ENCODE data around the gene LTO1. TPM values are rescaled to one million over a fixed set of nuclear protein-coding genes. Genes with fewer than 3 reads are reported as not detected.

The LTO1 gene
- total RNA-seq, 1 experiment from 2014 or later = 27.5 TPM

DNA sequence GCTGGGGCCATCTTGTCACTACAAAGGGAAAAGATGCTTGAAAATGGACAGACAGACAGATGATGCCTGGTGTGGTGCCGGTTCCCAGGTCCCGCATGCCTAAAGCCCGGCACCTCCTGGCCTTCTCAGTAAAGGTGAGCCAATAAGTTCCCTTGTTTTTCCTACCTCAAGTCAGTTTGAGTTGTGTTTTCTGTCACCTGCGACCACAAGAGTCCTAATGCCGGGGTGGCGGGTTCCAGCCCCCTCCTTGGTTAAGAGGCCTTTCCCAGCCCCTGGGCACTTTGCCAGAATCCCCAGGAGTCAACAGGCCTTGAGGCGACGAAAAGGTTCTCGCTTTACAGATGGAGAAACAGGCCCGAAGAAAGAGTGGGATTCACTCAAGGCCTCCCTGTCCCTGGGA lies 19.6 kb upstream of the LTO1 start:
- no peak for ATAC-seq
- H3K9me3 Mint-ChIP-seq = no peaks in the 10 kb centered on the region
- CTCF ChIA-PET = interaction anchor here (1.2 to 1.6 kb wide), 2 partner anchors 11 to 198 kb away, joined by 3 read pairs; no protein-coding TSS in a partner anchor
- no peak overlapping the region for H3K4me3 Mint-ChIP-seq
- DNase-seq (ENCODE audit: low spot score) = no peak
- H3K36me3 Mint-ChIP-seq = peaks cover 13% of the 10 kb centered on the region
- TF ChIP-seq, protein P1, sequence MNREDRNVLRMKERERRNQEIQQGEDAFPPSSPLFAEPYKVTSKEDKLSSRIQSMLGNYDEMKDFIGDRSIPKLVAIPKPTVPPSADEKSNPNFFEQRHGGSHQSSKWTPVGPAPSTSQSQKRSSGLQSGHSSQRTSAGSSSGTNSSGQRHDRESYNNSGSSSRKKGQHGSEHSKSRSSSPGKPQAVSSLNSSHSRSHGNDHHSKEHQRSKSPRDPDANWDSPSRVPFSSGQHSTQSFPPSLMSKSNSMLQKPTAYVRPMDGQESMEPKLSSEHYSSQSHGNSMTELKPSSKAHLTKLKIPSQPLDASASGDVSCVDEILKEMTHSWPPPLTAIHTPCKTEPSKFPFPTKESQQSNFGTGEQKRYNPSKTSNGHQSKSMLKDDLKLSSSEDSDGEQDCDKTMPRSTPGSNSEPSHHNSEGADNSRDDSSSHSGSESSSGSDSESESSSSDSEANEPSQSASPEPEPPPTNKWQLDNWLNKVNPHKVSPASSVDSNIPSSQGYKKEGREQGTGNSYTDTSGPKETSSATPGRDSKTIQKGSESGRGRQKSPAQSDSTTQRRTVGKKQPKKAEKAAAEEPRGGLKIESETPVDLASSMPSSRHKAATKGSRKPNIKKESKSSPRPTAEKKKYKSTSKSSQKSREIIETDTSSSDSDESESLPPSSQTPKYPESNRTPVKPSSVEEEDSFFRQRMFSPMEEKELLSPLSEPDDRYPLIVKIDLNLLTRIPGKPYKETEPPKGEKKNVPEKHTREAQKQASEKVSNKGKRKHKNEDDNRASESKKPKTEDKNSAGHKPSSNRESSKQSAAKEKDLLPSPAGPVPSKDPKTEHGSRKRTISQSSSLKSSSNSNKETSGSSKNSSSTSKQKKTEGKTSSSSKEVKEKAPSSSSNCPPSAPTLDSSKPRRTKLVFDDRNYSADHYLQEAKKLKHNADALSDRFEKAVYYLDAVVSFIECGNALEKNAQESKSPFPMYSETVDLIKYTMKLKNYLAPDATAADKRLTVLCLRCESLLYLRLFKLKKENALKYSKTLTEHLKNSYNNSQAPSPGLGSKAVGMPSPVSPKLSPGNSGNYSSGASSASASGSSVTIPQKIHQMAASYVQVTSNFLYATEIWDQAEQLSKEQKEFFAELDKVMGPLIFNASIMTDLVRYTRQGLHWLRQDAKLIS (CRISPR knock-in tag; IDR thresholded peaks at IDR 0.05; ENCODE audit: borderline replicate concordance) = no peak
- POLR2A ChIA-PET = no interaction called here
- no peaks in the 10 kb centered on the region for H3K27me3 Mint-ChIP-seq (ENCODE audit: low read depth)
- H3K4me1 Mint-ChIP-seq = peaks cover 36% of the 10 kb centered on the region
- H3K27ac Mint-ChIP-seq = no peak overlapping the region

DNA sequence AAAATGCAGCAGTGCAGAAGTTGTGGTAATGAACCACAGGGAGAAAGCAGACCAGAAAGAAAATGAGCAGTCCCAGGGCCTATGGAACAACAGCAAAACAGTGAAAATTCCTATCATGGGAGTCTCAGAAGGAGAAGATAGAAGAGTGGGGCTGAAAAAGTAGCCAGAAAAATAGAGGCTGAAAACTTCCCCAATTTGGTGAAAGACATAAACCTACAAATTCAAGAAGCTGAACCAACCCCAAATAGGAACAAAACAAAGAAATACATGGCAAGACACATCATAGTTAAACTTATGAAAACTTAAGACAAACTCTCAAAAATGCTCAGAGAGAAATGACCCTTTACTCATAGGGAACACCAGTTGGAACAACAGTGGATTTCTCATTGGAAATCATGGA lies 17.3 kb upstream of the LTO1 start:
- ChIA-PET CTCF (no interaction called here), POLR2A (no interaction called here)
- Mint-ChIP-seq H3K36me3 (no peaks in the 10 kb centered on the region), H3K4me1 (peaks cover 24% of the 10 kb centered on the region), H3K27me3 (ENCODE audit: low read depth) (no peaks in the 10 kb centered on the region), H3K9me3 (peaks cover 7% of the 10 kb centered on the region), H3K4me3 (no peak overlapping the region), H3K27ac (no peak overlapping the region)
- TF ChIP-seq SP1 (CRISPR knock-in tag; conservative IDR thresholded peaks at IDR 0.05) = no peak
- TF ChIP-seq, protein P2, sequence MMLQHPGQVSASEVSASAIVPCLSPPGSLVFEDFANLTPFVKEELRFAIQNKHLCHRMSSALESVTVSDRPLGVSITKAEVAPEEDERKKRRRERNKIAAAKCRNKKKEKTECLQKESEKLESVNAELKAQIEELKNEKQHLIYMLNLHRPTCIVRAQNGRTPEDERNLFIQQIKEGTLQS (CRISPR knock-in tag; conservative IDR thresholded peaks at IDR 0.05) = no peak
- TF ChIP-seq, protein P3, sequence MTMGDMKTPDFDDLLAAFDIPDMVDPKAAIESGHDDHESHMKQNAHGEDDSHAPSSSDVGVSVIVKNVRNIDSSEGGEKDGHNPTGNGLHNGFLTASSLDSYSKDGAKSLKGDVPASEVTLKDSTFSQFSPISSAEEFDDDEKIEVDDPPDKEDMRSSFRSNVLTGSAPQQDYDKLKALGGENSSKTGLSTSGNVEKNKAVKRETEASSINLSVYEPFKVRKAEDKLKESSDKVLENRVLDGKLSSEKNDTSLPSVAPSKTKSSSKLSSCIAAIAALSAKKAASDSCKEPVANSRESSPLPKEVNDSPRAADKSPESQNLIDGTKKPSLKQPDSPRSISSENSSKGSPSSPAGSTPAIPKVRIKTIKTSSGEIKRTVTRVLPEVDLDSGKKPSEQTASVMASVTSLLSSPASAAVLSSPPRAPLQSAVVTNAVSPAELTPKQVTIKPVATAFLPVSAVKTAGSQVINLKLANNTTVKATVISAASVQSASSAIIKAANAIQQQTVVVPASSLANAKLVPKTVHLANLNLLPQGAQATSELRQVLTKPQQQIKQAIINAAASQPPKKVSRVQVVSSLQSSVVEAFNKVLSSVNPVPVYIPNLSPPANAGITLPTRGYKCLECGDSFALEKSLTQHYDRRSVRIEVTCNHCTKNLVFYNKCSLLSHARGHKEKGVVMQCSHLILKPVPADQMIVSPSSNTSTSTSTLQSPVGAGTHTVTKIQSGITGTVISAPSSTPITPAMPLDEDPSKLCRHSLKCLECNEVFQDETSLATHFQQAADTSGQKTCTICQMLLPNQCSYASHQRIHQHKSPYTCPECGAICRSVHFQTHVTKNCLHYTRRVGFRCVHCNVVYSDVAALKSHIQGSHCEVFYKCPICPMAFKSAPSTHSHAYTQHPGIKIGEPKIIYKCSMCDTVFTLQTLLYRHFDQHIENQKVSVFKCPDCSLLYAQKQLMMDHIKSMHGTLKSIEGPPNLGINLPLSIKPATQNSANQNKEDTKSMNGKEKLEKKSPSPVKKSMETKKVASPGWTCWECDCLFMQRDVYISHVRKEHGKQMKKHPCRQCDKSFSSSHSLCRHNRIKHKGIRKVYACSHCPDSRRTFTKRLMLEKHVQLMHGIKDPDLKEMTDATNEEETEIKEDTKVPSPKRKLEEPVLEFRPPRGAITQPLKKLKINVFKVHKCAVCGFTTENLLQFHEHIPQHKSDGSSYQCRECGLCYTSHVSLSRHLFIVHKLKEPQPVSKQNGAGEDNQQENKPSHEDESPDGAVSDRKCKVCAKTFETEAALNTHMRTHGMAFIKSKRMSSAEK (CRISPR knock-in tag; IDR thresholded peaks at IDR 0.05; ENCODE audit: borderline replicate concordance) = no peak
- no peak for TF ChIP-seq GTF2I (CRISPR knock-in tag; conservative IDR thresholded peaks at IDR 0.05)
- TF ChIP-seq, protein P4, sequence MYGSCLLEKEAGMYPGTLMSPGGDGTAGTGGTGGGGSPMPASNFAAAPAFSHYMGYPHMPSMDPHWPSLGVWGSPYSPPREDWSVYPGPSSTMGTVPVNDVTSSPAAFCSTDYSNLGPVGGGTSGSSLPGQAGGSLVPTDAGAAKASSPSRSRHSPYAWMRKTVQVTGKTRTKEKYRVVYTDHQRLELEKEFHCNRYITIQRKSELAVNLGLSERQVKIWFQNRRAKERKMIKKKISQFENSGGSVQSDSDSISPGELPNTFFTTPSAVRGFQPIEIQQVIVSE (CRISPR knock-in tag; IDR thresholded peaks at IDR 0.05; ENCODE audit: borderline replicate concordance) = no peak
- no peak for TF ChIP-seq KAT7 (CRISPR knock-in tag; IDR thresholded peaks at IDR 0.05; ENCODE audit: borderline replicate concordance)
- no peak for TF ChIP-seq GRHL2 (CRISPR knock-in tag; IDR thresholded peaks at IDR 0.05; ENCODE audit: insufficient replicate concordance, severe bottlenecking)
- TF ChIP-seq ZNF121 (CRISPR knock-in tag; IDR thresholded peaks at IDR 0.05) = no peak
- no peak for TF ChIP-seq MYBL2 (CRISPR knock-in tag; IDR thresholded peaks at IDR 0.05)
- ATAC-seq = no peak
- DNase-seq (ENCODE audit: low spot score) = no peak

DNA sequence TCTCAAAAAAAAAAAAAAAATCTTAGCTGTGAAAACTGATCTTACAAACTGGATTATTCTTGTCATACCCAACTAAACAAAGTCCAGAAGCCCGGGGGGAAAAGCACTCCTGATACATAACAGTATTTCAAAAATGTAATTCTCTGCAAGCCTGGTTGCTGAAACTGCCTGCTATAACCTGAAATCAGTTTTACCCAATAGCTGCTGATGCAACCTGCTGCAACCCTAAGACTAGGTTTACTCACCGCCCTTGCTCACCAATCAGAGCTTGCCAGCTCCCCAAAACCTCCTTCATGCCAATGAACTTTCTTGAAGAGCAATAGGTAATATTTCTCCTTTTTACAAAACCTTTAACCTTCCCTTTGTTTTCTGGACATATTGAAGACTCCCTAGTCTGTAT lies 16.3 kb upstream of the LTO1 start:
- no peak for ATAC-seq
- DNase-seq (ENCODE audit: low spot score) = no peak
- CTCF ChIA-PET = interaction anchor here (0.7 to 1.8 kb wide), 4 partner anchors 13 to 141 kb away, joined by 3 to 5 read pairs (median 4); no protein-coding TSS in a partner anchor
- TF ChIP-seq OVOL2 (CRISPR knock-in tag; IDR thresholded peaks at IDR 0.05; ENCODE audit: borderline replicate concordance) (no peak), GABPB1 (CRISPR knock-in tag; IDR thresholded peaks at IDR 0.05) (peak; percentile 98)
- no peaks in the 10 kb centered on the region for H3K36me3 Mint-ChIP-seq
- H3K4me1 Mint-ChIP-seq = peaks cover 16% of the 10 kb centered on the region
- peaks cover 7% of the 10 kb centered on the region for H3K9me3 Mint-ChIP-seq
- no peaks in the 10 kb centered on the region for H3K27me3 Mint-ChIP-seq (ENCODE audit: low read depth)
- H3K4me3 Mint-ChIP-seq = no peak overlapping the region
- H3K27ac Mint-ChIP-seq = no peak overlapping the region
- POLR2A ChIA-PET = interaction anchor here (0.7 kb wide), 1 partner anchor 127 kb away, joined by 4 read pairs; no protein-coding TSS in a partner anchor
